RWPE2 (cell line): ENCODE measurements around the gene NUAK1.

Experiments used
- ATAC-seq: fragments of 200-7000 bp; cut with Tn5 transposase; 3 replicates; pipeline ENCODE4 v1.9.1; 2021; ENCODE audit warnings: low read depth
- DNase-seq: peaks from one replicate; pipeline ENCODE4 v3.0.0-alpha.2; 2020; ENCODE audit warnings: low spot score
- H3K27ac ChIP-seq: fragments of 450-650 bp; 2 replicates; pipeline ENCODE4 v1.5.1; 2017; ENCODE audit warnings: mild to moderate bottlenecking; ENCODE audit not compliant: poor library complexity, severe bottlenecking
- H3K27me3 ChIP-seq: fragments of 250-450 bp; sonication (Bioruptor Pico); 2 replicates; pipeline ENCODE4 v1.5.1; 2021; ENCODE audit warnings: mild to moderate bottlenecking, moderate library complexity; ENCODE audit not compliant: insufficient read depth, poor library complexity, severe bottlenecking
- H3K36me3 ChIP-seq: fragments of 250-450 bp; sonication (Bioruptor Pico); 2 replicates; pipeline ENCODE4 v1.5.1; 2020; ENCODE audit warnings: low read depth, mild to moderate bottlenecking, moderate library complexity
- H3K4me1 ChIP-seq: fragments of 250-450 bp; sonication (Bioruptor Pico); 2 replicates; pipeline ENCODE4 v1.5.1; 2021; ENCODE audit warnings: mild to moderate bottlenecking, moderate library complexity; ENCODE audit not compliant: insufficient read depth, poor library complexity, severe bottlenecking
- H3K4me3 ChIP-seq: fragments of 250-450 bp; sonication (Bioruptor Pico); 2 replicates; pipeline ENCODE4 v1.5.1; 2021; ENCODE audit warnings: mild to moderate bottlenecking, moderate library complexity; ENCODE audit not compliant: severe bottlenecking
- H3K9me3 ChIP-seq: fragments of 250-450 bp; sonication (Bioruptor Pico); 2 replicates; pipeline ENCODE4 v1.5.1; 2021; ENCODE audit warnings: mild to moderate bottlenecking, moderate library complexity; ENCODE audit not compliant: severe bottlenecking
- CTCF ChIP-seq: fragments of 450-650 bp; IDR thresholded peaks from one replicate; pipeline ENCODE4 v1.5.1; 2017; ENCODE audit warnings: mild to moderate bottlenecking, moderate library complexity; ENCODE audit not compliant: poor library complexity, severe bottlenecking

Gene NUAK1

GRCh38 chr12:106089935-106090334 lies 48.8 kb downstream of the NUAK1 start:
- H3K27ac ChIP-seq = no peak overlapping the region
- DNase-seq (no peak), ATAC-seq (no peak)
- TF ChIP-seq CTCF = no peak
- peaks cover 12% of the 10 kb centered on the region; the same call in 1 of the 2 replicates for H3K36me3 ChIP-seq
- no peaks in the 10 kb centered on the region for H3K27me3 ChIP-seq
- H3K4me1 ChIP-seq = peaks cover 7% of the 10 kb centered on the region
- no peaks in the 10 kb centered on the region for H3K9me3 ChIP-seq
- no peak overlapping the region for H3K4me3 ChIP-seq

- no peaks in the 10 kb centered on the region for H3K9me3 ChIP-seq
- ATAC-seq = no peak
- H3K36me3 ChIP-seq = peaks cover 12% of the 10 kb centered on the region; the same call in 1 of the 2 replicates
- H3K4me1 ChIP-seq = peaks cover 7% of the 10 kb centered on the region
- no peak overlapping the region for H3K4me3 ChIP-seq
- no peak for DNase-seq
- no peak for TF ChIP-seq CTCF
- no peaks in the 10 kb centered on the region for H3K27me3 ChIP-seq
- no peak overlapping the region for H3K27ac ChIP-seq
These were observed 49.8 kb downstream of the NUAK1 start for GRCh38 chr12:106088811-106089485.

- no peaks in the 10 kb centered on the region for H3K27me3 ChIP-seq
- ATAC-seq = no peak
- H3K4me3 ChIP-seq = no peak overlapping the region
- TF ChIP-seq CTCF = no peak
- H3K9me3 ChIP-seq = no peaks in the 10 kb centered on the region
- H3K4me1 ChIP-seq = peaks cover 7% of the 10 kb centered on the region
- H3K27ac ChIP-seq = no peak overlapping the region
- H3K36me3 ChIP-seq = peaks cover 14% of the 10 kb centered on the region
- no peak for DNase-seq
These were observed 50.4 kb downstream of the NUAK1 start for GRCh38 chr12:106088246-106088808.

GRCh38 chr12:106086696-106087095 lies 52.1 kb downstream of the NUAK1 start:
- no peak for TF ChIP-seq CTCF
- Histone ChIP-seq H3K4me3 (no peak overlapping the region), H3K27ac (no peak overlapping the region), H3K27me3 (no peaks in the 10 kb centered on the region), H3K9me3 (no peaks in the 10 kb centered on the region), H3K4me1 (peaks cover 7% of the 10 kb centered on the region), H3K36me3 (peaks cover 18% of the 10 kb centered on the region)
- ATAC-seq (no peak), DNase-seq (no peak)

- no peaks in the 10 kb centered on the region for H3K4me1 ChIP-seq
- H3K27me3 ChIP-seq = no peaks in the 10 kb centered on the region
- DNase-seq (no peak), ATAC-seq (no peak)
- H3K27ac ChIP-seq = no peak overlapping the region
- no peak for TF ChIP-seq CTCF
- peaks cover 18% of the 10 kb centered on the region for H3K36me3 ChIP-seq
- H3K9me3 ChIP-seq = no peaks in the 10 kb centered on the region
- no peak overlapping the region for H3K4me3 ChIP-seq
These were observed 53.5 kb downstream of the NUAK1 start for GRCh38 chr12:106085213-106085612.
